ENCODE data around the gene ASTN1. TPM values are rescaled to one million over a fixed set of nuclear protein-coding genes. Genes with fewer than 3 reads are reported as not detected.

ASTN1 gene
- total RNA-seq, 2 experiments from 2014 or later: not detected

GRCh38 chr1:176854758-176855745 lies 309.5 kb downstream of the ASTN1 start:
- CTCF ChIA-PET: no interaction called here
- H3K36me3 Mint-ChIP-seq: no peaks in the 10 kb centered on the region
- POLR2A ChIA-PET: no interaction called here
- DNase-seq: no peak
- no peaks in the 10 kb centered on the region for H3K4me1 Mint-ChIP-seq (ENCODE audit: low read depth)
- H3K27ac Mint-ChIP-seq: no peak overlapping the region
- H3K9me3 Mint-ChIP-seq: no peaks in the 10 kb centered on the region
- H3K27me3 Mint-ChIP-seq: no peaks in the 10 kb centered on the region
- intact Hi-C loops (cut with micrococcal nuclease): no loop called here
- no peak overlapping the region for H3K4me3 Mint-ChIP-seq

GRCh38 chr1:176854121-176854520 lies 310.4 kb downstream of the ASTN1 start:
- H3K4me1 Mint-ChIP-seq (ENCODE audit: low read depth): no peaks in the 10 kb centered on the region
- H3K9me3 Mint-ChIP-seq: no peaks in the 10 kb centered on the region
- intact Hi-C loops (cut with micrococcal nuclease): no loop called here
- CTCF ChIA-PET: no interaction called here
- no peak overlapping the region for H3K27ac Mint-ChIP-seq
- no peak overlapping the region for H3K4me3 Mint-ChIP-seq
- no peaks in the 10 kb centered on the region for H3K27me3 Mint-ChIP-seq
- no peak for DNase-seq
- no peaks in the 10 kb centered on the region for H3K36me3 Mint-ChIP-seq
- POLR2A ChIA-PET: no interaction called here

GRCh38 chr1:176853503-176853902 lies 311.0 kb downstream of the ASTN1 start:
- Mint-ChIP-seq H3K4me1 (ENCODE audit: low read depth) (no peaks in the 10 kb centered on the region), H3K27me3 (no peaks in the 10 kb centered on the region), H3K36me3 (no peaks in the 10 kb centered on the region), H3K9me3 (no peaks in the 10 kb centered on the region), H3K27ac (no peak overlapping the region), H3K4me3 (no peak overlapping the region)
- CTCF ChIA-PET: interaction anchor here (0.6 kb wide), 1 partner anchor 18 kb away, joined by 4 read pairs; no protein-coding TSS in a partner anchor
- DNase-seq: no peak
- intact Hi-C loops (cut with micrococcal nuclease): no loop called here
- POLR2A ChIA-PET: no interaction called here

GRCh38 chr1:176852124-176852523 lies 312.4 kb downstream of the ASTN1 start:
- CTCF ChIA-PET: no interaction called here
- intact Hi-C loops (cut with micrococcal nuclease): no loop called here
- no peaks in the 10 kb centered on the region for H3K36me3 Mint-ChIP-seq

GRCh38 chr1:176850871-176851270 lies 313.6 kb downstream of the ASTN1 start:
- no peak overlapping the region for H3K27ac Mint-ChIP-seq
- no peaks in the 10 kb centered on the region for H3K9me3 Mint-ChIP-seq
- no peaks in the 10 kb centered on the region for H3K36me3 Mint-ChIP-seq
- no peak overlapping the region for H3K4me3 Mint-ChIP-seq
- intact Hi-C loops (cut with micrococcal nuclease): no loop called here
- ChIA-PET CTCF (no interaction called here), POLR2A (no interaction called here)
- no peaks in the 10 kb centered on the region for H3K4me1 Mint-ChIP-seq (ENCODE audit: low read depth)
- no peaks in the 10 kb centered on the region for H3K27me3 Mint-ChIP-seq
- no peak for DNase-seq

More at GRCh38 chr1:176852124-176852523, 312.4 kb downstream of the ASTN1 start:
- Mint-ChIP-seq H3K4me3 (no peak overlapping the region), H3K9me3 (no peaks in the 10 kb centered on the region), H3K27me3 (no peaks in the 10 kb centered on the region), H3K27ac (no peak overlapping the region), H3K4me1 (ENCODE audit: low read depth) (no peaks in the 10 kb centered on the region)
- no peak for DNase-seq
- POLR2A ChIA-PET: no interaction called here

GRCh38 chr1:176849281-176849680 lies 315.2 kb downstream of the ASTN1 start:
- Mint-ChIP-seq H3K9me3 (no peaks in the 10 kb centered on the region), H3K4me3 (no peak overlapping the region), H3K4me1 (ENCODE audit: low read depth) (no peaks in the 10 kb centered on the region), H3K27ac (no peak overlapping the region), H3K27me3 (no peaks in the 10 kb centered on the region), H3K36me3 (no peaks in the 10 kb centered on the region)
- ChIA-PET CTCF (no interaction called here), POLR2A (no interaction called here)
- intact Hi-C loops (cut with micrococcal nuclease): loop anchor here (1.0 kb wide), 1 partner anchor 14 kb away; no protein-coding TSS in a partner anchor
- no peak for DNase-seq

GRCh38 chr1:176847052-176847451 lies 317.5 kb downstream of the ASTN1 start:
- ChIA-PET POLR2A (no interaction called here), CTCF (no interaction called here)
- H3K27ac Mint-ChIP-seq: no peak overlapping the region
- no peak for DNase-seq
- H3K27me3 Mint-ChIP-seq: no peaks in the 10 kb centered on the region
- H3K4me3 Mint-ChIP-seq: no peak overlapping the region
- H3K9me3 Mint-ChIP-seq: no peaks in the 10 kb centered on the region
- no peaks in the 10 kb centered on the region for H3K4me1 Mint-ChIP-seq (ENCODE audit: low read depth)
- no peaks in the 10 kb centered on the region for H3K36me3 Mint-ChIP-seq
- intact Hi-C loops (cut with micrococcal nuclease): no loop called here

- no peak overlapping the region for H3K4me3 Mint-ChIP-seq
These were observed 320.9 kb downstream of the ASTN1 start for GRCh38 chr1:176843352-176844297.

GRCh38 chr1:176841238-176841637 lies 323.3 kb downstream of the ASTN1 start:
- ChIA-PET CTCF (interaction anchor here (0.7 kb wide), 1 partner anchor 135 kb away, joined by 3 read pairs; no protein-coding TSS in a partner anchor), POLR2A (no interaction called here)
- H3K27me3 Mint-ChIP-seq: peaks cover 2% of the 10 kb centered on the region
- no peaks in the 10 kb centered on the region for H3K36me3 Mint-ChIP-seq
- intact Hi-C loops (cut with micrococcal nuclease): no loop called here
- no peaks in the 10 kb centered on the region for H3K4me1 Mint-ChIP-seq (ENCODE audit: low read depth)
- H3K27ac Mint-ChIP-seq: no peak overlapping the region
- no peak overlapping the region for H3K4me3 Mint-ChIP-seq
- DNase-seq: no peak
- no peaks in the 10 kb centered on the region for H3K9me3 Mint-ChIP-seq

More at GRCh38 chr1:176843352-176844297, 320.9 kb downstream of the ASTN1 start:
- Mint-ChIP-seq H3K4me1 (ENCODE audit: low read depth) (no peaks in the 10 kb centered on the region), H3K27ac (no peak overlapping the region), H3K36me3 (no peaks in the 10 kb centered on the region), H3K9me3 (no peaks in the 10 kb centered on the region), H3K27me3 (peaks cover 2% of the 10 kb centered on the region)
- ChIA-PET CTCF (interaction anchor here (1.1 kb wide), 1 partner anchor 14 kb away, joined by 4 read pairs; no protein-coding TSS in a partner anchor), POLR2A (no interaction called here)
- no peak for DNase-seq
- intact Hi-C loops (cut with micrococcal nuclease): no loop called here

GRCh38 chr1:176839216-176839615 lies 325.3 kb downstream of the ASTN1 start:
- no peak for DNase-seq
- Mint-ChIP-seq H3K9me3 (no peaks in the 10 kb centered on the region), H3K36me3 (no peaks in the 10 kb centered on the region), H3K27ac (no peak overlapping the region), H3K4me3 (no peak overlapping the region), H3K4me1 (ENCODE audit: low read depth) (no peaks in the 10 kb centered on the region), H3K27me3 (peaks cover 2% of the 10 kb centered on the region)
- ChIA-PET POLR2A (no interaction called here), CTCF (no interaction called here)
- intact Hi-C loops (cut with micrococcal nuclease): no loop called here

GRCh38 chr1:176838276-176838995 lies 326.1 kb downstream of the ASTN1 start:
- no peaks in the 10 kb centered on the region for H3K9me3 Mint-ChIP-seq
- ChIA-PET CTCF (no interaction called here), POLR2A (no interaction called here)
- H3K4me3 Mint-ChIP-seq: no peak overlapping the region
- no peak overlapping the region for H3K27ac Mint-ChIP-seq
- no peaks in the 10 kb centered on the region for H3K4me1 Mint-ChIP-seq (ENCODE audit: low read depth)
- DNase-seq: no peak
- H3K27me3 Mint-ChIP-seq: peaks cover 2% of the 10 kb centered on the region
- H3K36me3 Mint-ChIP-seq: no peaks in the 10 kb centered on the region
- intact Hi-C loops (cut with micrococcal nuclease): no loop called here

- intact Hi-C loops (cut with micrococcal nuclease): no loop called here
- CTCF ChIA-PET: no interaction called here
- no peaks in the 10 kb centered on the region for H3K36me3 Mint-ChIP-seq
- no peaks in the 10 kb centered on the region for H3K9me3 Mint-ChIP-seq
- POLR2A ChIA-PET: no interaction called here
- peaks cover 2% of the 10 kb centered on the region for H3K27me3 Mint-ChIP-seq
- no peak for DNase-seq
- no peak overlapping the region for H3K27ac Mint-ChIP-seq
- no peak overlapping the region for H3K4me3 Mint-ChIP-seq
- H3K4me1 Mint-ChIP-seq (ENCODE audit: low read depth): no peaks in the 10 kb centered on the region
These were observed 326.8 kb downstream of the ASTN1 start for GRCh38 chr1:176837708-176838107.
